Right forelimb (tissue), 1 donor: ENCODE measurements around the gene SLC6A16.

ENCODE experiments used
- DNase-seq: peaks from one replicate; pipeline ENCODE4 v3.0.0-alpha.2; 2018

SLC6A16 gene

DNA sequence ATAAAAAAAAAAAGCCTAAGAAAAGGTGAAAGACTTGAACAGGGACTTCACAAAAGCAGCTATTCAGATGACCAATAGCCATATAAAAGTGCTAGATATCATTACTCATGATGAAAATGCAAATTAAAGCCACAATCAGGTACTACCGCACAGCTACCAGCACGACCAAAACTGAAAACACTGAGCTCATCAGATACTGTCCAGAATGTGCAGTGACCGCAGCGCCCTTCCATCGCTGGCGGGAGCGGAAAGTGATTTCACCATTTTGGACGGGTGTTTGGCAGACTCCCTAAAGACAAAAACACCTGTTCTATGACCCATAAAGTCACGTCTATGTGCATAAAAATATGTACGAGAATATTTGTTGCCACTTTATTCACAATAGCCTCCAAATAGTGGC lies 60.7 kb downstream of the SLC6A16 start:
- DNase-seq = no peak

DNA sequence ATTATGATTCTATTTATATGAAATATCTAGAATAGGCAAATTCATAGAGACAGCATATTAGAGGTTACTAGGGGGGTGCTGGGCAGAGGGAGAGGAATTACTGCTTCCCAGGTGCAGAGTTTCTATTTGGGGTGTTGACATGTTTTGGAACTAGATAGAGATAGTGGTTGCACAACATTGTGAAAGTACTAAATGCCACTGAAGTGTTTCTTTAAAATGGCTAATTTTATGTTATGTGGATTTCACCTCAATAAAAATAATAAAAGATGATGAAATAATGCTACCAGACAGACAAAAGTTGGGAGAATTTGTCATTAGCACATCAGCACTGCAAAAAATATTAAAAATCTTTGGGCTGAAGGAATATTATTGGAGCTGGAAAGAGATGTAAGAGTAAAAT lies 63.4 kb downstream of the SLC6A16 start:
- DNase-seq = no peak

GRCh38 chr19:49256691-49257090 lies 68.3 kb downstream of the SLC6A16 start:
- DNase-seq = no peak

GRCh38 chr19:49255674-49256073 lies 69.3 kb downstream of the SLC6A16 start:
- DNase-seq = no peak

- DNase-seq = no peak
Measured at GRCh38 chr19:49249933-49250332, 75.1 kb downstream of the SLC6A16 start.

DNA sequence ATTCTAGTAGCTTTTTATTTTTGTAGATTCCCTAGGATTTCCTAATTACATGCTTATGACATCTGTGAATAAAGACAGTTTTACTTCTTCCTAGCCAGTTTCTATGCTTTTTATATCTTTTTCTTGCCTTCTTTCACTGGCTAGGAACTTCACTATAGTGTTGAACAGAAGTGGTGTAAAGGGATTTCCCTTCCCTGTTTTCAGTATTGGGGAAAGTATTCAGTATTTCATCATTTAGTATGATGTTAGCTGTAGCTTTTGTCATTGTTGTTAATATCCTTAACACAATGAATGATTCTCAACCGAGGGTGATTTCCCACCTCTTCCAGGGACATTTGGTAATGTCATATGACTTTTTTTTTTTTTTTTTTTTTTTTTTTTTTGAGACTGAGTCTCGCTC lies 77.3 kb downstream of the SLC6A16 start:
- DNase-seq = no peak

DNA sequence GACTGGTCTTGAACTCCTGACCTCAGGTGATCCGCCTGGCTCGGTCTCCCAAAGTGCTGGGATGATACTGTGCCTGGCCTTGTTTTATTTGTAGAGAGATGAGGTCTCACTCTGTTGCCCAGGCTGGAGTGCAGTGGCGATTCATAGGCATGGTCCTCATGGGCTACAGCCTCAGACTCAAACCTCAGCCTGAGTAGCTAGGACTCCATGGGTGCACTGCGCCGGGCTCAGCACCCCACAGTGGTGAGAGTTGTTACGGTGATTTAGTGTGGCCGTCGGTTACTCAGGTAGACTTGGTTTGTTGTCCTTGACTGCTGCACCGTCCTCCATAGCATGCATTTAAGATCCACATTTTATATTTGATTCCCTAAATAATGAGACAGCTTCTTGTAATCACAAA lies 80.7 kb downstream of the SLC6A16 start:
- DNase-seq = no peak

DNA sequence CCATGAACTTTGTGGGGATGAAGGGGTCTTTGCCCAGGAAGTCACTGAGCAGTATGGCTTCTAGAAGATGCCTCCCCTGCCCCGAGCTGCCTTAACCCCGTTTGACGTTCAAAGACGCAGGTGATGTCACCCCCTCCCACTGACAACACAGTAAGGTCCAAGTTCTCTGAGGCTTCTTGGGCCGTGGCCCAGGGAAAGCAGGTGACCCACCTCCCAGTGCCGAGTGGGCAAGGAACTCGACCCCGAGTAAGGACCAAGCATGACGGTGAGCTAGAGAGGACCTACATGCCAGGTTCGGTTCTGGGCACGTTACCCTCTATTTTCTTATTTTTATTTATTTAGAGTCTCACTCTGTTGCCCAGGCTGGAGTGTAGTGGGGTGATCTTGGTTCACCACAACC lies 81.3 kb downstream of the SLC6A16 start:
- no peak for DNase-seq

DNA sequence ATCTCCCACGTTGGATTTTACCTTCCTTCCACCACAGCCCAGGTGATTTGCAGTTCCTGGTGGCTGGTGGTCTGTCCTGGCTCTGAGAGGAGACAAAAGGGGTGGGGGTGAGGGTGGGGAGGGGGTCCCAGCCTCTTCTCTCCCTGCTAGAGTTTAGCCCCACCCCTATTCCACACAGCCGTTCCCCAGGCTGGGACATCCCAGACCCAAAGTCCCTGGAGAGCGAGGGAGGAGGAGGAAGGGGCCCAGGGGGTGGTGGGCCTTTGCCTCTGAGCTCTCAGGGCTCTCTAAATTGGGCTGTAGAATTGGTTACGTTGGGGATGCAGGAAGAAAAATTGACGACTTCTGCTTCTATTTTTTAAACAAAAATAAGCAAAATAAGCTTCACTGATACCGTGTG lies 81.9 kb downstream of the SLC6A16 start:
- DNase-seq = no peak

GRCh38 chr19:49241769-49242168 lies 83.2 kb downstream of the SLC6A16 start:
- no peak for DNase-seq
